Measurements from ENCODE around the gene RFX3.

RFX3 gene

DNA sequence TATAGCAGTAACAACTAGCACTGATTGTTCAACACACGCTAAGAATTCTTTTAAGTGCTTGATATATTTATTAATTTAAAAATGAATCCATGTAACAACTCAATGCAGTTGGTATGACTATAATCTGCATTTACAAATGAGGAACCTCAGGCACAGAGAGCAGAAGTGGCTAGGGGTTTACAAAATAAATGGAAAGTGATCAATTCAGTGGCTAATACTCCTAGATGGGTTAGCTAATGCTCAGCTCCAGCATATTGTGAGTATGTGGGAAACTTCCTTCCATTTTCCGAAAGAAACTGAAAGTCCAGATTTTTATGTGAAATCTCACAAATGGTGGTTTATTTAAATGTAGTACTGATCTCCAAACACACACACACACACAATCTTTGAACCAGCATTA is 128.0 kb downstream of the RFX3 start:
- no peak overlapping the region for H3K27ac ChIP-seq (ENCODE audit: low read depth, low read length)
- H3K36me3 ChIP-seq (ENCODE audit: control insufficient read depth, insufficient read depth, low read length): no peaks in the 10 kb centered on the region
- no peaks in the 10 kb centered on the region for H3K27me3 ChIP-seq (ENCODE audit: control insufficient read depth, insufficient read depth, low read length)
- H3K4me3 ChIP-seq (ENCODE audit: low read depth, low read length): no peak overlapping the region
- peaks cover 9% of the 10 kb centered on the region for H3K4me1 ChIP-seq (ENCODE audit: control insufficient read depth, insufficient read depth, low read length)
- no peak overlapping the region for H3K9ac ChIP-seq (ENCODE audit: low read length)
- H3K9me3 ChIP-seq (ENCODE audit: control insufficient read depth, insufficient read depth, low read depth, low read length): no peaks in the 10 kb centered on the region

GRCh38 chr9:3391414-3391813 is 134.4 kb downstream of the RFX3 start:
- Histone ChIP-seq H3K9ac (ENCODE audit: low read length) (no peak overlapping the region), H3K36me3 (ENCODE audit: control insufficient read depth, insufficient read depth, low read length) (peaks cover 7% of the 10 kb centered on the region), H3K27me3 (ENCODE audit: control insufficient read depth, insufficient read depth, low read length) (no peaks in the 10 kb centered on the region), H3K27ac (ENCODE audit: low read depth, low read length) (no peak overlapping the region), H3K4me3 (ENCODE audit: low read depth, low read length) (no peak overlapping the region), H3K9me3 (ENCODE audit: control insufficient read depth, insufficient read depth, low read depth, low read length) (peaks cover 12% of the 10 kb centered on the region), H3K4me1 (ENCODE audit: control insufficient read depth, insufficient read depth, low read length) (no peaks in the 10 kb centered on the region)

DNA sequence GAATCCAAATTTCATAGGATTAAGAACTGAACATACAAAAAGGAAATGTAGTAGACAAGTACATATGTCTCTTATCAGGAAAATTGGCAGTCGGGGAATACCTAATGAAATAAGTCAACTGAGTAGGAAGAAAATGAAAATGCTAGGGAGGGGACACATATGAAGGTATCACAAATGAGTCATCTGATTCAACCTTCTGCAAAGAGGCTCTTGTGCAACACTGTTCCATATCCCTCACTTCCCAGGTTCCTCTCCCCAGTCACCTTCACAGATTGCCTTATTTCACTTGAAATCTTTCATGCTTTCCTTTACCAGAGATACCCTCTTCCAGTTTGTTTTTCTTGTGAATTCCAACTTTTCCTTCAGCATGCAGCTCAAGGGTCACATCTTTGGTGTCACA is 139.0 kb downstream of the RFX3 start:
- Histone ChIP-seq H3K4me1 (ENCODE audit: control insufficient read depth, insufficient read depth, low read length) (no peaks in the 10 kb centered on the region), H3K9me3 (ENCODE audit: control insufficient read depth, insufficient read depth, low read depth, low read length) (peaks cover 12% of the 10 kb centered on the region), H3K9ac (ENCODE audit: low read length) (no peak overlapping the region), H3K27me3 (ENCODE audit: control insufficient read depth, insufficient read depth, low read length) (no peaks in the 10 kb centered on the region), H3K36me3 (ENCODE audit: control insufficient read depth, insufficient read depth, low read length) (peaks cover 7% of the 10 kb centered on the region), H3K27ac (ENCODE audit: low read depth, low read length) (no peak overlapping the region), H3K4me3 (ENCODE audit: low read depth, low read length) (no peak overlapping the region)

DNA sequence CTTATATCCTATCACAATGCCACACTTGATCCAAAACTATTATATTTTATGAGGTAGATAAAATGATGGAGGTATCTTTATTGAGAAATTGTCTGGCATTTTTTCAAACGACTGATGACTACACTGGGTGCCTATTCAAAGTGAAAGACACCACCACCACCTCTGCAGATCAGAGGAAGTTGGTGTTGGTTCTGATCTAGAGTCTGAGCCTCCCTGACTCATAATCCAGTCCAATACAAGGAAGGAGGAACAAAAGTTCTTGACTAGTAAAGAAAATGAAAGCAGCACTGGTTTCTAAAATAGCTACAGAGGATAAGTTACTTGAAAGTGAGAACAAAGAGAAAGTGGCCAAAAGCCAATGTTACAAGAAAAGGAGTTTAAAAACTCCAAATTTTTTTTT is 139.9 kb downstream of the RFX3 start:
- Histone ChIP-seq H3K4me3 (ENCODE audit: low read depth, low read length) (no peak overlapping the region), H3K36me3 (ENCODE audit: control insufficient read depth, insufficient read depth, low read length) (peaks cover 4% of the 10 kb centered on the region; the same call in 1 of the 2 replicates), H3K27ac (ENCODE audit: low read depth, low read length) (no peak overlapping the region), H3K27me3 (ENCODE audit: control insufficient read depth, insufficient read depth, low read length) (no peaks in the 10 kb centered on the region), H3K9me3 (ENCODE audit: control insufficient read depth, insufficient read depth, low read depth, low read length) (peaks cover 9% of the 10 kb centered on the region), H3K9ac (ENCODE audit: low read length) (no peak overlapping the region), H3K4me1 (ENCODE audit: control insufficient read depth, insufficient read depth, low read length) (no peaks in the 10 kb centered on the region)

DNA sequence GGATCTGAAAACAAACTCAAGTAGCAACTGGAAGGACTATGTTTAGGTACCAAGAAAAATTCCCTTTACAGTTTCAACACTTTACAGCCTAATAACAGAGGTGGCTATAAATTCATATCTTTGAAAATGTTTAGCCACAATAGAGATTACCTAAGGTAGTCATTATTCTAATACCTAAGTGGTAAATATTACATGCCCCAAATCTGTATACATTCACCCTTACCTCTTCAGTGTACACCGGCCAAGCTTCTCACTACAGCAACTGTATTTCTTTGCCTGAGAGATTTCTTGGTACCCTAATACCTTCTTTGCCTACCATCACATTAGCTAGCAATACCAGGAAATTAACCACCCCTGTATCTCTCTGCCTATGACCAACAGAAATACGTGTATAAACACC is 154.0 kb downstream of the RFX3 start:
- Histone ChIP-seq H3K9me3 (ENCODE audit: control insufficient read depth, insufficient read depth, low read depth, low read length) (no peaks in the 10 kb centered on the region), H3K9ac (ENCODE audit: low read length) (no peak overlapping the region), H3K27ac (ENCODE audit: low read depth, low read length) (no peak overlapping the region), H3K36me3 (ENCODE audit: control insufficient read depth, insufficient read depth, low read length) (no peaks in the 10 kb centered on the region), H3K4me1 (ENCODE audit: control insufficient read depth, insufficient read depth, low read length) (peaks cover 10% of the 10 kb centered on the region), H3K4me3 (ENCODE audit: low read depth, low read length) (no peak overlapping the region), H3K27me3 (ENCODE audit: control insufficient read depth, insufficient read depth, low read length) (no peaks in the 10 kb centered on the region)

- H3K4me3 ChIP-seq (ENCODE audit: low read depth, low read length): no peak overlapping the region
- H3K9ac ChIP-seq (ENCODE audit: low read length): no peak overlapping the region
- peaks cover 11% of the 10 kb centered on the region for H3K4me1 ChIP-seq (ENCODE audit: control insufficient read depth, insufficient read depth, low read length)
- no peak overlapping the region for H3K27ac ChIP-seq (ENCODE audit: low read depth, low read length)
- no peaks in the 10 kb centered on the region for H3K27me3 ChIP-seq (ENCODE audit: control insufficient read depth, insufficient read depth, low read length)
- no peaks in the 10 kb centered on the region for H3K9me3 ChIP-seq (ENCODE audit: control insufficient read depth, insufficient read depth, low read depth, low read length)
- no peaks in the 10 kb centered on the region for H3K36me3 ChIP-seq (ENCODE audit: control insufficient read depth, insufficient read depth, low read length)
Observed at GRCh38 chr9:3370715-3371114, 155.1 kb downstream of the RFX3 start.

- Histone ChIP-seq H3K27ac (ENCODE audit: low read depth, low read length) (no peak overlapping the region), H3K4me1 (ENCODE audit: control insufficient read depth, insufficient read depth, low read length) (peaks cover 20% of the 10 kb centered on the region), H3K4me3 (ENCODE audit: low read depth, low read length) (no peak overlapping the region), H3K9ac (ENCODE audit: low read length) (no peak overlapping the region), H3K27me3 (ENCODE audit: control insufficient read depth, insufficient read depth, low read length) (no peaks in the 10 kb centered on the region), H3K36me3 (ENCODE audit: control insufficient read depth, insufficient read depth, low read length) (no peaks in the 10 kb centered on the region), H3K9me3 (ENCODE audit: control insufficient read depth, insufficient read depth, low read depth, low read length) (no peaks in the 10 kb centered on the region)
Observed at GRCh38 chr9:3367185-3367584, 158.6 kb downstream of the RFX3 start.

DNA sequence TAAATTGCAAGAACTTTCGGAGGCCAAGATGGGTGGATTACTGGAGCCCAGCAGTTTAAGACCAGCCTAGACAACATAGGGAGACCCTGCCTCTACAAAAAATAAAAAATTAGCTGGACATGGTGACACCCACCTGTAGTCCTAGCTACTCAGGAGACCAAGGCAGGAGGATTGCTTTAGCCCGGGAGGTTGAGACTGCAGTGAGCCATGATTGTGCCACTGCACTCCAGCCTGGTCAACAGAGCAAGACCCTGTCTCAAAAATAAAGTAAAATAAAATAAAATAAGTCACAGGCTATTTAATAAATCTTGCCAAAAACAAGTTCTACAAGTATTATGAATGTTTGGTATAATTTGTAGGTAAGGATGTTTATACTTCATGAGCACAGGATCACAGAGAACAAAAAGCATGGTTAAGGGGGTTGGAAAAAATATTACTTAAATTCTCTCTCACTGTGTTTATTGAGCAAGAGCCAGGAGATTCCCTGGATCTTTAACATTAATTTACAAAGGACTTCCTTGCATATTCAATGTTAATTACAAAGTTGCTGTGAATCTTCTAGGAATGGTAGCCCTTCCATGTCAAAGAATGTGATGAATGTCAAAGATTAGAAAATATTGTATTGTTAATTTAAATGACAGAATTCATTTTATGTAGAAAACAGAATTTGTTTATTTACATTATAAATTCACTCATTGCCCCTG is 164.0 kb downstream of the RFX3 start:
- Histone ChIP-seq H3K27ac (ENCODE audit: low read depth, low read length) (peak overlapping the region; percentile 21; the same call in 1 of the 2 replicates), H3K27me3 (ENCODE audit: control insufficient read depth, insufficient read depth, low read length) (no peaks in the 10 kb centered on the region), H3K36me3 (ENCODE audit: control insufficient read depth, insufficient read depth, low read length) (no peaks in the 10 kb centered on the region)

DNA sequence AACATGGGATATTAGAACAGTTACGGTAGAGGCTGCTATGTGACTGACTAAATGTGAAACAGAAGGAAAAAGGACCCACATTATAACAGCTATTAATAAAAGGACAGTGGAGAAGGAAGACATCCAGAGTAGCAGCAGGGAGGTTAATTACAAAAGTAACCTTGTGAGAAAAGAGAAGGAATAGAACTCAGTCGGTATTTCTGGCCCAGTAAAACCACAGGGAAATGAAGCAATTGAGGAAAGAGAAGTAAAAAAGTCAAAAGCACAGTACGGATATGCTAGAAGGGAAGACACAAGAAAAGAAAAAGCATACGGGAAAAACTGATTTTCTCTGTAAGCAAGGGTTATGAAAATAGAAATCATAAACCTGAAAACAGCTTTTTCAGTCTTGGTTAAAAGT is 164.7 kb downstream of the RFX3 start:
- no peaks in the 10 kb centered on the region for H3K36me3 ChIP-seq (ENCODE audit: control insufficient read depth, insufficient read depth, low read length)
- peak overlapping the region; percentile 45; the same call in 1 of the 2 replicates for H3K27ac ChIP-seq (ENCODE audit: low read depth, low read length)
- H3K9ac ChIP-seq (ENCODE audit: low read length): no peak overlapping the region
- no peak overlapping the region for H3K4me3 ChIP-seq (ENCODE audit: low read depth, low read length)
- peaks cover 20% of the 10 kb centered on the region for H3K4me1 ChIP-seq (ENCODE audit: control insufficient read depth, insufficient read depth, low read length)
- no peaks in the 10 kb centered on the region for H3K9me3 ChIP-seq (ENCODE audit: control insufficient read depth, insufficient read depth, low read depth, low read length)
- H3K27me3 ChIP-seq (ENCODE audit: control insufficient read depth, insufficient read depth, low read length): no peaks in the 10 kb centered on the region

More for the DNA sequence above, 164.0 kb downstream of the RFX3 start:
- Histone ChIP-seq H3K9me3 (ENCODE audit: control insufficient read depth, insufficient read depth, low read depth, low read length) (no peaks in the 10 kb centered on the region), H3K4me1 (ENCODE audit: control insufficient read depth, insufficient read depth, low read length) (peaks cover 21% of the 10 kb centered on the region), H3K4me3 (ENCODE audit: low read depth, low read length) (no peak overlapping the region), H3K9ac (ENCODE audit: low read length) (no peak overlapping the region)

DNA sequence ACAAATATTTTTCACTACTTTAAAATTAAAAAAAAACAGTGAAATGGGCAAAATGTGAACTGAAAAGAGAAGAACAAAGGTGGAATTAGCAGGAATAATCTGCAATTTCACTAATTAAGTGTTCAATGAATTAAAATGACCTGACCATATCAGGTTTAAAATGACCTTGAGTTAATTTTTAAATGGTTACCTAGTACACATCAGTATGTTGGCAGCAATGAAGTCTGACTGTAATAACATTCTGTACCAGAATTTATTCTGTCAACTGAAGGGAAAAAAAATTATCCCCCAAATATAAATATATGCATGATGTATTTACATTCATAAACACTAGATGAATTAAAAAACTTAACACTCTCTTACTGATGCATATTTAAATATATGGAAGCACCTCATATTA is 165.6 kb downstream of the RFX3 start:
- Histone ChIP-seq H3K9me3 (ENCODE audit: control insufficient read depth, insufficient read depth, low read depth, low read length) (no peaks in the 10 kb centered on the region), H3K27me3 (ENCODE audit: control insufficient read depth, insufficient read depth, low read length) (no peaks in the 10 kb centered on the region), H3K4me3 (ENCODE audit: low read depth, low read length) (no peak overlapping the region), H3K27ac (ENCODE audit: low read depth, low read length) (no peak overlapping the region), H3K36me3 (ENCODE audit: control insufficient read depth, insufficient read depth, low read length) (no peaks in the 10 kb centered on the region), H3K9ac (ENCODE audit: low read length) (no peak overlapping the region), H3K4me1 (ENCODE audit: control insufficient read depth, insufficient read depth, low read length) (peaks cover 20% of the 10 kb centered on the region)

GRCh38 chr9:3359778-3360177 is 166.0 kb downstream of the RFX3 start:
- Histone ChIP-seq H3K27me3 (ENCODE audit: control insufficient read depth, insufficient read depth, low read length) (no peaks in the 10 kb centered on the region), H3K9me3 (ENCODE audit: control insufficient read depth, insufficient read depth, low read depth, low read length) (no peaks in the 10 kb centered on the region), H3K36me3 (ENCODE audit: control insufficient read depth, insufficient read depth, low read length) (no peaks in the 10 kb centered on the region), H3K4me3 (ENCODE audit: low read depth, low read length) (no peak overlapping the region), H3K27ac (ENCODE audit: low read depth, low read length) (no peak overlapping the region), H3K4me1 (ENCODE audit: control insufficient read depth, insufficient read depth, low read length) (peaks cover 20% of the 10 kb centered on the region), H3K9ac (ENCODE audit: low read length) (no peak overlapping the region)
